ENCODE data around the gene PACRG. TPM values are rescaled to one million over a fixed set of nuclear protein-coding genes. Genes with fewer than 3 reads are reported as not detected.

Gene PACRG
- total and polyA plus RNA-seq, 2 of the 8 experiments (the other 6 are each of a cell fraction or from before 2014, with no cell fraction given) = 0.44 to 0.54 TPM

GRCh38 chr6:163340201-163340887 is 612.6 kb downstream of the PACRG start:
- Histone ChIP-seq H4K91ac (replicated peaks; ENCODE audit: insufficient read length, low read length) (no peak overlapping the region), H3K56ac (replicated peaks; ENCODE audit: insufficient read length, low read depth, low read length) (no peak overlapping the region), H2BK15ac (ENCODE audit: low read length) (no peak overlapping the region), H3K9me3 (ENCODE audit: insufficient read depth in 2 of 2, low read depth in 1 of 2, low read length in 1 of 2) (no peaks in the 10 kb centered on the region), H3K23ac (ENCODE audit: insufficient read length) (no peak overlapping the region), H2BK120ac (replicated peaks; ENCODE audit: low read depth, low read length) (no peak overlapping the region), H2BK20ac (ENCODE audit: low read length) (0 out of 2 replicates have a peak overlapping the region, but pooled peaks have one; percentile 48), H2BK5ac (ENCODE audit: low read depth, low read length) (no peak overlapping the region), H3K4ac (replicated peaks; ENCODE audit: insufficient read length, low read depth, low read length) (no peak overlapping the region), H3K79me1 (ENCODE audit: low read depth, low read length) (no peaks in the 10 kb centered on the region), H3K36me3 (ENCODE audit: control insufficient read depth in 2 of 4, insufficient read depth in 4 of 4, low read length in 3 of 4) (no peaks in the 10 kb centered on the region), H2AK5ac (ENCODE audit: low read depth, low read length) (no peak overlapping the region), H3K4me1 (replicated peaks in 1 of 4; ENCODE audit: control insufficient read depth in 3 of 4, insufficient read depth in 4 of 4, low read length in 3 of 4) (peaks cover 5 to 25% (median 6%) of the 10 kb centered on the region in 4 experiments; a peak in 6 of 7 replicates), H3K4me2 (ENCODE audit: insufficient read depth in 1 of 2, low read depth in 2 of 2, low read length in 2 of 2) (no peak overlapping the region), H2BK12ac (ENCODE audit: low read depth, low read length) (no peak overlapping the region), H4K20me1 (replicated peaks in 1 of 2; ENCODE audit: control insufficient read depth in 1 of 2, insufficient read depth in 2 of 2, low read length in 2 of 2) (no peaks in the 10 kb centered on the region), H3K79me2 (ENCODE audit: control insufficient read depth in 1 of 2, insufficient read depth in 2 of 2, low read length in 2 of 2) (no peaks in the 10 kb centered on the region), H3K23me2 (ENCODE audit: low read depth, low read length) (no peaks in the 10 kb centered on the region), H4K5ac (ENCODE audit: insufficient read length, low read depth, low read length) (no peak overlapping the region), H3K14ac (ENCODE audit: insufficient read length) (no peak overlapping the region), H4K8ac (ENCODE audit: extremely low read depth, insufficient read depth, low read length) (no peak overlapping the region), H3K27me3 (replicated peaks in 1 of 4; ENCODE audit: control insufficient read depth in 3 of 4, extremely low read depth in 1 of 4, insufficient read depth in 3 of 4, low read length in 3 of 4) (peaks cover 0 to 10% (median 6%) of the 10 kb centered on the region in 4 experiments; a peak in 3 of 7 replicates), H3K4me3 (ENCODE audit: extremely low read depth in 1 of 4, insufficient read depth in 2 of 4, low read depth in 3 of 4, low read length in 4 of 4) (no peak overlapping the region), H3K27ac (ENCODE audit: low read depth, low read length) (no peak overlapping the region), H2AFZ (ENCODE audit: low read length) (no peak overlapping the region), H3K18ac (ENCODE audit: extremely low read depth, low read length) (no peak overlapping the region), H3K9ac (replicated peaks in 1 of 4; ENCODE audit: extremely low read depth in 1 of 4, low read depth in 3 of 4, low read length in 3 of 4) (no peak overlapping the region)
- CTCF ChIA-PET (ENCODE audit: partially characterized antibody) = interaction anchor here (0.7 to 1.6 kb wide), 7 partner anchors 12 to 769 kb away, joined by 3 to 6 read pairs (median 3); no protein-coding TSS in a partner anchor
- peak; percentile 27 to 58 (median 53); a peak in 3 of 4 replicates for TF ChIP-seq CTCF (IDR thresholded peaks at IDR 0.05; ENCODE audit: control extremely low read depth in 1 of 3, insufficient read depth in 1 of 3, low read depth in 1 of 3, low read length in 3 of 3)
- peak; percentile 56; the same call in 1 of the 2 replicates for TF ChIP-seq KDM1A (IDR thresholded peaks at IDR 0.05; ENCODE audit: borderline replicate concordance, low read length)
- TF ChIP-seq RAD21 (IDR thresholded peaks at IDR 0.05 in 1 of 2, conservative IDR thresholded peaks at IDR 0.05 in 1 of 2; ENCODE audit: low read depth in 2 of 2, low read length in 2 of 2) = peak; percentile 39 to 50
- no peak for TF ChIP-seq GABPA (IDR thresholded peaks at IDR 0.05; ENCODE audit: borderline replicate concordance, insufficient read depth, low read length)
- DNase-seq (ENCODE audit: low read depth in 1 of 2, low spot score in 2 of 2) = no peak
- no peak for FAIRE-seq
- WGBS, 2 experiments (ENCODE audit: extremely low coverage in 1 of 2, insufficient coverage in 1 of 2, insufficient read length in 1 of 2, insufficient replicate concordance in 2 of 2, low coverage in 1 of 2, low lambda C conversion rate in 2 of 2, missing lambda C conversion rate in 1 of 2) = 87% methylated on average over 19 of the region's 19 CpGs; no CpG with 5 or more reads in 1 of the 2 experiments
- POLR2A ChIA-PET (ENCODE audit: partially characterized antibody) = interaction anchor here (0.6 kb wide), 1 partner anchor 430 kb away, joined by 3 read pairs; no protein-coding TSS in a partner anchor
